Neural cell (in vitro differentiated cells): ENCODE measurements around the gene ACP4.

Experiments
- CTCF ChIP-seq: fragments of 450-650 bp; IDR thresholded peaks from 2 replicates; pipeline ENCODE4 v1.5.1; 2014; ENCODE audit warnings: antibody characterized with exemption, mild to moderate bottlenecking, moderate library complexity; ENCODE audit not compliant: poor library complexity, severe bottlenecking
- EZH2 ChIP-seq: fragments of 200-600, 300-800 bp; shearing (Covaris generic), sonication (generic); IDR thresholded peaks from 2 replicates; pipeline ENCODE4 v1.6.1; 2014; ENCODE audit warnings: antibody characterized with exemption, low read length, borderline replicate concordance, mild to moderate bottlenecking; ENCODE audit not compliant: insufficient read depth, poor library complexity, severe bottlenecking
- SMC3 ChIP-seq: fragments of 450-650 bp; conservative IDR thresholded peaks from 2 replicates; pipeline ENCODE4 v1.6.1; 2014; ENCODE audit warnings: antibody characterized with exemption, mild to moderate bottlenecking, moderate library complexity; ENCODE audit not compliant: poor library complexity

DNA sequence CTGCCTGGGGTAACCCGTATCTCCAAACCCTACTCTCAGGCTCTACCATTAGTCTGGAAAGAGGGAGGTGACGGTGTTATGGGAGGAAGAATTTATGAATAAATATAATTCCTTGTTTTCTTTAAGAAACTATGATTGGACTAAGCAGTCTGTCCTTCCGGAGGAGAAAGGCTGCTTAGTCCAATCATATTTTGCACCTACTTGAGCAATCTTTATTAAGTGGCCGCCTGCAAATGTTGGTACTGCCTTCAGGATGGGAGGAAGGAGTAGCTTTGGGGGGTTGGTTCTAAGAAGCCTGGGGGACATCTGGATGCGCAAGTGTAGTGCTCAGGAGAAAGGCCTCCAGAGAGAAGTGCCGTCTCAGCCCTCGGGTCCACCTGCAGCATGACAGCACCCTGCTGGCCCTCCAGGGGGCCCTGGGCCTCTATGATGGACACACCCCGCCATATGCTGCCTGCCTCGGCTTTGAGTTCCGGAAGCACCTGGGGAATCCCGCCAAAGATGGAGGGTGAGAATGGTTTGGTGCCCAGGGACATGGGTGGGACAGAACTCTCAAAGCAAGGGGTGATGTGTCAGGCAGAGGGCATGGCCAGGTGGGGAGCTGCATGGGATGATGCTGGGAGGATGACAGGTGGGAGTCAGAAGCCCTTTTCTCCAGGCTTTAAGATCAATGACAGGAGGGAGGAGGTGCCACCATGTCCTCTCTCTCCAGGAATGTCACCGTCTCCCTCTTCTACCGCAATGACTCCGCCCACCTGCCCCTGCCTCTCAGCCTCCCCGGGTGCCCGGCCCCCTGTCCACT is 4.1 kb downstream of the ACP4 start:
- TF ChIP-seq CTCF: no peak
- no peak for TF ChIP-seq SMC3
- no peak for TF ChIP-seq EZH2
